NB4 (cell line): ENCODE results near the gene ADCY10.

Source experiments
- DNase-seq: peaks from one replicate; pipeline ENCODE4 v3.0.0; 2010; ENCODE audit warnings: low read depth
- H3K4me3 ChIP-seq: one replicate; pipeline ENCODE4 v1.5.1; 2011; ENCODE audit warnings: mild to moderate bottlenecking, low read depth, low read length, moderate library complexity
- CTCF ChIP-seq: IDR thresholded peaks from one replicate; pipeline ENCODE4 v1.5.1; 2012; ENCODE audit warnings: low read depth, low read length
- MAX ChIP-seq: IDR thresholded peaks from 2 replicates; pipeline ENCODE4 v1.6.1; 2011; ENCODE audit warnings: low read depth, low read length
- MYC ChIP-seq: IDR thresholded peaks from 2 replicates; pipeline ENCODE4 v1.6.1; 2011; ENCODE audit warnings: low read depth, low read length
- POLR2A ChIP-seq: IDR thresholded peaks from 2 replicates; pipeline ENCODE4 v1.6.1; 2011; ENCODE audit warnings: mild to moderate bottlenecking; ENCODE audit not compliant: insufficient read length; ENCODE audit errors: extremely low read depth

ADCY10 gene

GRCh38 chr1:167786502-167786901 lies 127.4 kb downstream of the ADCY10 start:
- no peak for DNase-seq
- TF ChIP-seq POLR2A = no peak
- no peak for TF ChIP-seq MAX
- no peak for TF ChIP-seq MYC
- TF ChIP-seq CTCF = no peak
- no peak overlapping the region for H3K4me3 ChIP-seq

- no peak for DNase-seq
- H3K4me3 ChIP-seq = no peak overlapping the region
- TF ChIP-seq MYC (no peak), CTCF (no peak), POLR2A (no peak), MAX (no peak)
These were observed 128.9 kb downstream of the ADCY10 start for GRCh38 chr1:167784876-167785550.

GRCh38 chr1:167782946-167783345 lies 131.0 kb downstream of the ADCY10 start:
- no peak for TF ChIP-seq MAX
- no peak for TF ChIP-seq POLR2A
- TF ChIP-seq CTCF = no peak
- TF ChIP-seq MYC = no peak
- DNase-seq = no peak
- H3K4me3 ChIP-seq = no peak overlapping the region

- no peak for TF ChIP-seq POLR2A
- no peak for TF ChIP-seq MYC
- no peak for TF ChIP-seq CTCF
- no peak for TF ChIP-seq MAX
- no peak for DNase-seq
- no peak overlapping the region for H3K4me3 ChIP-seq
These were observed 132.4 kb downstream of the ADCY10 start for GRCh38 chr1:167781558-167781957.

GRCh38 chr1:167777269-167777650 lies 136.7 kb downstream of the ADCY10 start:
- TF ChIP-seq MAX = no peak
- no peak for TF ChIP-seq MYC
- TF ChIP-seq CTCF = no peak
- TF ChIP-seq POLR2A = no peak
- H3K4me3 ChIP-seq = no peak overlapping the region
- no peak for DNase-seq
